ENCODE results near the gene SOX21. TPM values are rescaled to one million over a fixed set of nuclear protein-coding genes. Genes with fewer than 3 reads are reported as not detected.

Gene SOX21
- total and polyA plus RNA-seq, 4 donors, result 0.15 TPM; not detected in 3

Other genes starting within 250 kb of the SOX21 start
- gene DCT, start 232.9 kb downstream of the SOX21 start, total RNA-seq, result under 1 TPM; 0.29 to 0.54 TPM
- under 1 TPM in 1 of 2 donors, not detected in 1; 0.03 TPM for gene DCT, start 232.9 kb downstream of the SOX21 start, polyA plus RNA-seq
- 10 to 100 TPM in 1 of 2 donors, 1 to 10 TPM in 1; 8.9 to 10.4 TPM for gene TGDS, start 116.4 kb downstream of the SOX21 start, total RNA-seq
- 1 to 10 TPM; 8.4 to 8.8 TPM for gene TGDS, start 116.4 kb downstream of the SOX21 start, polyA plus RNA-seq
- gene GPR180, start 110.7 kb downstream of the SOX21 start, total RNA-seq, result 1 to 10 TPM; 5.3 to 6.6 TPM
- gene GPR180, start 110.7 kb downstream of the SOX21 start, polyA plus RNA-seq, result 1 to 10 TPM; 2.0 to 2.6 TPM